IPS-15b (cell line): Measurements from ENCODE around the gene HEATR9.

Experiments used
- H3K27me3 ChIP-seq: one replicate; pipeline ENCODE4 v1.6.1; 2013; ENCODE audit warnings: low read length; ENCODE audit not compliant: control insufficient read depth, insufficient read depth
- H3K36me3 ChIP-seq: one replicate; pipeline ENCODE4 v1.6.1; 2013; ENCODE audit warnings: low read length; ENCODE audit not compliant: control insufficient read depth, insufficient read depth
- H3K4me1 ChIP-seq: one replicate; pipeline ENCODE4 v1.6.1; 2013; ENCODE audit warnings: mild to moderate bottlenecking, low read length; ENCODE audit not compliant: control insufficient read depth, insufficient read depth
- H3K4me3 ChIP-seq: one replicate; pipeline ENCODE4 v1.5.1; 2013; ENCODE audit warnings: low read depth, low read length
- H3K9ac ChIP-seq: one replicate; pipeline ENCODE4 v1.6.1; 2013; ENCODE audit warnings: low read depth, mild to moderate bottlenecking, low read length
- H3K9me3 ChIP-seq: one replicate; pipeline ENCODE4 v1.6.1; 2013; ENCODE audit warnings: mild to moderate bottlenecking, low read length; ENCODE audit not compliant: control insufficient read depth, insufficient read depth

The HEATR9 gene

GRCh38 chr17:35847633-35848373 lies 20.9 kb downstream of the HEATR9 start:
- Histone ChIP-seq H3K36me3 (peaks cover 6% of the 10 kb centered on the region), H3K4me3 (no peak overlapping the region), H3K9ac (no peak overlapping the region), H3K9me3 (no peaks in the 10 kb centered on the region), H3K4me1 (no peaks in the 10 kb centered on the region), H3K27me3 (no peaks in the 10 kb centered on the region)

DNA sequence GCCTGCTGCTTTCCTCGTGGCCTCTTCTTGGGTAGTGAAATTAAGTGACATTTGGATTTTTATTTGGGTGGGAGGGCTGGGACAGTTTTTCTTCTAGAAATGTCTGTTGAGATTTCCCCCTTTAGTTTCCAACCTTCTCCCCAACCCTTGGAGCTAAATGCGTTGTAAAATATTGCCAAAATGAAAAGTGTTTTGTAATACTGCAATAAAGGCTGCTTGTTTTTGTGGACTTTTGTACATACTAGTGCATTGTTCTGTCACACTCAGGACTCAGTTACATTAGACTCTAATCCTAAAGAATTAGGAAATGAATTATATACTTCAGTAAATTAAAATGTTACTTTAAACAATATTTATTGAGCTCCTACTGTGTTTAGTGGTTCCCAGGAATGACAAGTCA lies 21.7 kb downstream of the HEATR9 start:
- Histone ChIP-seq H3K4me1 (no peaks in the 10 kb centered on the region), H3K27me3 (no peaks in the 10 kb centered on the region), H3K4me3 (no peak overlapping the region), H3K9me3 (no peaks in the 10 kb centered on the region), H3K36me3 (peaks cover 6% of the 10 kb centered on the region), H3K9ac (no peak overlapping the region)

GRCh38 chr17:35846055-35846809 lies 22.5 kb downstream of the HEATR9 start:
- Histone ChIP-seq H3K4me1 (no peaks in the 10 kb centered on the region), H3K27me3 (no peaks in the 10 kb centered on the region), H3K36me3 (peaks cover 11% of the 10 kb centered on the region), H3K9me3 (no peaks in the 10 kb centered on the region), H3K4me3 (no peak overlapping the region), H3K9ac (no peak overlapping the region)

GRCh38 chr17:35844547-35844946 lies 24.1 kb downstream of the HEATR9 start:
- Histone ChIP-seq H3K36me3 (peaks cover 24% of the 10 kb centered on the region), H3K4me1 (no peaks in the 10 kb centered on the region), H3K9ac (no peak overlapping the region), H3K9me3 (no peaks in the 10 kb centered on the region), H3K4me3 (no peak overlapping the region), H3K27me3 (no peaks in the 10 kb centered on the region)

DNA sequence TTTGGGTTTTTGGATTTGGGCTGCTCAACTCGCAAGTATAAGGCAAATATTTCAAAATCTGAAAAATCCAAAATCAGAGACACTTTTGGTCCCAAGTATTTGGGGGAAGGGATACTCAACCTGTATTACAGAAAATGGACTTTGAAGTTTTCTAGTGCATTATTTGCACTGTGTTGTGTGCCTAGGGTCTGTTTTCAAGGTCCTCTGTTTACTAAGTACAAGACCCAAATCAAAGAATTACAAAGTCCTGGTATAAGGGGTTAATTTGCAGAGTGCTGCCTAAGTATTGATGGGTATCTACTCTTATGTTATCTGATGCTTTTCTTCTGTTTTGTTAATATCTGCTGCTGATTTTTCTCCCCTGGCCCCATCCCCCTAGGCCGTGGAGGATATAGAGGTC lies 25.0 kb downstream of the HEATR9 start:
- Histone ChIP-seq H3K36me3 (peaks cover 29% of the 10 kb centered on the region), H3K9me3 (no peaks in the 10 kb centered on the region), H3K4me1 (no peaks in the 10 kb centered on the region), H3K4me3 (no peak overlapping the region), H3K9ac (no peak overlapping the region), H3K27me3 (no peaks in the 10 kb centered on the region)

DNA sequence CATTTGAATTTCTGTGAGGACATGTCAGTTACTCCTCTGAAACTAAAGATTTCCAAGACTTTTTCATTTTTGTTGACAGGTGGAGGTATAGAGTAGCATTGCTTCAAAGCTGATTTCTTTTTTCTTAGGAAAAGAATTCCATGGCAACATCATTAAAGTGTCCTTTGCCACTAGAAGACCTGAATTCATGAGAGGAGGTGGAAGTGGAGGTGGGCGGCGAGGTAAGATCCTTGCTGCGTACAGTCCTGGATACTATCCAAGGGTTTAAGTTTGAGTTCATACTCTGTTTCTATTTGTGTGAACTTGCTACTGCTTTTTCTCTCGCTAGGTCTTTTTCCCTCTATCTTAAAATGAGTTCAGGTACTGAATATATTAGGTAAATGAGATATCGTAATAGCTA lies 26.5 kb downstream of the HEATR9 start:
- Histone ChIP-seq H3K4me3 (no peak overlapping the region), H3K4me1 (no peaks in the 10 kb centered on the region), H3K9ac (no peak overlapping the region), H3K9me3 (no peaks in the 10 kb centered on the region), H3K36me3 (peaks cover 41% of the 10 kb centered on the region), H3K27me3 (no peaks in the 10 kb centered on the region)

GRCh38 chr17:35841505-35841904 lies 27.2 kb downstream of the HEATR9 start:
- H3K4me3 ChIP-seq: no peak overlapping the region
- no peaks in the 10 kb centered on the region for H3K9me3 ChIP-seq
- H3K36me3 ChIP-seq: peaks cover 48% of the 10 kb centered on the region
- H3K9ac ChIP-seq: no peak overlapping the region
- no peaks in the 10 kb centered on the region for H3K27me3 ChIP-seq
- no peaks in the 10 kb centered on the region for H3K4me1 ChIP-seq

DNA sequence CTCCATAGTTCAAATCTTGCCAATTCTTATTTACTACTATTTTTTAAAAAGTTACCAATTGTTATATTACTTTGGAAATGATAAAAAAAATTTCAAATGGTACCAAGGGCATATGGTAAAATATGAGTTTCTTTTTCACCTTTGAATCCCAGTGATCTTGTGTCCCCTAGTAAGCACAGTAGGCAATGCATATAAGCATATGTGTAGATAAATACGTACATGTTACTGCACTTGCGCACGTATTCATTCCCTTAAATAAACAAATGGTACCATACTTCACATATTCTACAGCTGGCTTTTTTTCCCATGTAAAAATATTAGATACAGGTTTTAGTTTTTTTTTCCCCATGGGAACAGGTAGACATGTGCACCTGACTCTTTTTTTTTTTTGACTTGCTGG lies 27.6 kb downstream of the HEATR9 start:
- Histone ChIP-seq H3K4me3 (no peak overlapping the region), H3K9me3 (no peaks in the 10 kb centered on the region), H3K9ac (no peak overlapping the region), H3K36me3 (peaks cover 52% of the 10 kb centered on the region), H3K4me1 (no peaks in the 10 kb centered on the region), H3K27me3 (no peaks in the 10 kb centered on the region)

- H3K9ac ChIP-seq: no peak overlapping the region
- no peaks in the 10 kb centered on the region for H3K9me3 ChIP-seq
- H3K4me3 ChIP-seq: no peak overlapping the region
- no peaks in the 10 kb centered on the region for H3K4me1 ChIP-seq
- peaks cover 7% of the 10 kb centered on the region for H3K36me3 ChIP-seq
- no peaks in the 10 kb centered on the region for H3K27me3 ChIP-seq
Observed at GRCh38 chr17:35825206-35825605, 43.5 kb downstream of the HEATR9 start.

GRCh38 chr17:35821308-35821707 lies 47.4 kb downstream of the HEATR9 start:
- Histone ChIP-seq H3K4me1 (no peaks in the 10 kb centered on the region), H3K36me3 (peaks cover 18% of the 10 kb centered on the region), H3K9me3 (no peaks in the 10 kb centered on the region), H3K9ac (no peak overlapping the region), H3K27me3 (no peaks in the 10 kb centered on the region), H3K4me3 (no peak overlapping the region)

GRCh38 chr17:35819455-35819854 lies 49.2 kb downstream of the HEATR9 start:
- no peaks in the 10 kb centered on the region for H3K9me3 ChIP-seq
- H3K9ac ChIP-seq: no peak overlapping the region
- H3K4me1 ChIP-seq: no peaks in the 10 kb centered on the region
- peaks cover 15% of the 10 kb centered on the region for H3K36me3 ChIP-seq
- no peaks in the 10 kb centered on the region for H3K27me3 ChIP-seq
- no peak overlapping the region for H3K4me3 ChIP-seq

GRCh38 chr17:35817196-35817595 lies 51.5 kb downstream of the HEATR9 start:
- H3K9ac ChIP-seq: no peak overlapping the region
- H3K27me3 ChIP-seq: no peaks in the 10 kb centered on the region
- no peak overlapping the region for H3K4me3 ChIP-seq
- peaks cover 11% of the 10 kb centered on the region for H3K36me3 ChIP-seq
- H3K9me3 ChIP-seq: no peaks in the 10 kb centered on the region
- no peaks in the 10 kb centered on the region for H3K4me1 ChIP-seq
